ENCODE results near the gene USP5.

Gene USP5

GRCh38 chr12:6839482-6840201, 12.3 kb upstream of the USP5 start:
- CTCF ChIA-PET = interaction anchor here (1.1 to 3.4 kb wide), 5 partner anchors 9 to 216 kb away, joined by 3 to 12 read pairs (median 6); partner anchors contain the start of gene MLF2
- no peaks in the 10 kb centered on the region for H3K9me3 ChIP-seq (ENCODE audit: control extremely low read depth in 1 of 5, control insufficient read depth in 4 of 5, insufficient read depth in 2 of 5, low read depth in 1 of 5, low read length in 4 of 5)
- H3K36me3 ChIP-seq (ENCODE audit: control insufficient read depth in 4 of 4, insufficient read depth in 4 of 4, low read length in 3 of 4) = peaks cover 2 to 50% (median 8%) of the 10 kb centered on the region in 4 experiments
- no peak for DNase-seq
- H3K4me1 ChIP-seq (ENCODE audit: control extremely low read depth in 1 of 4, control insufficient read depth in 4 of 4, insufficient read depth in 4 of 4, low read length in 3 of 4) = peaks cover 0 to 2% (median 0%) of the 10 kb centered on the region in 4 experiments
- H3K27me3 ChIP-seq (replicated peaks in 2 of 5; ENCODE audit: control insufficient read depth in 4 of 5, insufficient read depth in 5 of 5, low read length in 4 of 5) = no peaks in the 10 kb centered on the region
- POLR2A ChIA-PET = no interaction called here
- H3K4me3 ChIP-seq (ENCODE audit: control insufficient read depth in 1 of 7, extremely low read depth in 1 of 7, insufficient read depth in 4 of 7, low read depth in 2 of 7, low read length in 6 of 7) = no peak overlapping the region
- H3K27ac ChIP-seq (ENCODE audit: insufficient read depth in 1 of 2, low read depth in 1 of 2, low read length in 2 of 2, poor library complexity in 1 of 2, severe bottlenecking in 2 of 2) = no peak overlapping the region
- WGBS (ENCODE audit: insufficient coverage) = 93% methylated on average over 8 of the region's 10 CpGs

- POLR2A ChIA-PET = no interaction called here
- H3K27ac ChIP-seq (ENCODE audit: insufficient read depth in 1 of 2, low read depth in 1 of 2, low read length in 2 of 2, poor library complexity in 1 of 2, severe bottlenecking in 2 of 2) = no peak overlapping the region
- H3K36me3 ChIP-seq (ENCODE audit: control insufficient read depth in 4 of 4, insufficient read depth in 4 of 4, low read length in 3 of 4) = peaks cover 4 to 57% (median 10%) of the 10 kb centered on the region in 4 experiments
Measured at GRCh38 chr12:6840330-6840729, 11.6 kb upstream of the USP5 start.

GRCh38 chr12:6840761-6841515, 11.0 kb upstream of the USP5 start, which contains the start of gene GNB3:
Gene GNB3, plus strand, starts transcription at chr12:6840925. Its CDS starts 363 bp downstream, at chr12:6841288.
- no peak for DNase-seq
- H3K36me3 ChIP-seq (ENCODE audit: control insufficient read depth in 4 of 4, insufficient read depth in 4 of 4, low read length in 3 of 4) = peaks cover 4 to 63% (median 14%) of the 10 kb centered on the region in 4 experiments
- no peaks in the 10 kb centered on the region for H3K9me3 ChIP-seq (ENCODE audit: control extremely low read depth in 1 of 5, control insufficient read depth in 4 of 5, insufficient read depth in 2 of 5, low read depth in 1 of 5, low read length in 4 of 5)
- WGBS (ENCODE audit: insufficient coverage) = 95% methylated on average over 17 of the region's 24 CpGs
- no peaks in the 10 kb centered on the region for H3K27me3 ChIP-seq (replicated peaks in 2 of 5; ENCODE audit: control insufficient read depth in 4 of 5, insufficient read depth in 5 of 5, low read length in 4 of 5)
- no peaks in the 10 kb centered on the region for H3K4me1 ChIP-seq (ENCODE audit: control extremely low read depth in 1 of 4, control insufficient read depth in 4 of 4, insufficient read depth in 4 of 4, low read length in 3 of 4)
- H3K27ac ChIP-seq (ENCODE audit: insufficient read depth in 1 of 2, low read depth in 1 of 2, low read length in 2 of 2, poor library complexity in 1 of 2, severe bottlenecking in 2 of 2) = no peak within 1 kb of the TSS
- no peak within 1 kb of the TSS for H3K4me3 ChIP-seq (ENCODE audit: control insufficient read depth in 1 of 7, extremely low read depth in 1 of 7, insufficient read depth in 4 of 7, low read depth in 2 of 7, low read length in 6 of 7)
- CTCF ChIA-PET = interaction anchor here (0.7 to 2.3 kb wide), 5 partner anchors 10 to 217 kb away, joined by 3 to 6 read pairs (median 3); no protein-coding TSS in a partner anchor
- POLR2A ChIA-PET = no interaction called here

More at GRCh38 chr12:6840330-6840729, 11.6 kb upstream of the USP5 start:
- Histone ChIP-seq H3K9me3 (ENCODE audit: control extremely low read depth in 1 of 5, control insufficient read depth in 4 of 5, insufficient read depth in 2 of 5, low read depth in 1 of 5, low read length in 4 of 5) (no peaks in the 10 kb centered on the region), H3K4me1 (ENCODE audit: control extremely low read depth in 1 of 4, control insufficient read depth in 4 of 4, insufficient read depth in 4 of 4, low read length in 3 of 4) (peaks cover 0 to 2% (median 0%) of the 10 kb centered on the region in 4 experiments), H3K27me3 (replicated peaks in 2 of 5; ENCODE audit: control insufficient read depth in 4 of 5, insufficient read depth in 5 of 5, low read length in 4 of 5) (no peaks in the 10 kb centered on the region), H3K4me3 (ENCODE audit: control insufficient read depth in 1 of 7, extremely low read depth in 1 of 7, insufficient read depth in 4 of 7, low read depth in 2 of 7, low read length in 6 of 7) (no peak overlapping the region)
- WGBS (ENCODE audit: insufficient coverage) = 100% methylated on average over 1 of the region's 1 CpG
- CTCF ChIA-PET = interaction anchor here (1.1 to 2.3 kb wide), 4 partner anchors 10 to 216 kb away, joined by 3 to 6 read pairs (median 4); no protein-coding TSS in a partner anchor
- DNase-seq = peak in 2 of 3 donors; percentile 25 to 50

- Histone ChIP-seq H3K4me1 (ENCODE audit: control extremely low read depth in 1 of 4, control insufficient read depth in 4 of 4, insufficient read depth in 4 of 4, low read length in 3 of 4) (peaks cover 0 to 4% (median 0%) of the 10 kb centered on the region in 4 experiments), H3K27ac (ENCODE audit: insufficient read depth in 1 of 2, low read depth in 1 of 2, low read length in 2 of 2, poor library complexity in 1 of 2, severe bottlenecking in 2 of 2) (no peak overlapping the region), H3K4me3 (ENCODE audit: control insufficient read depth in 1 of 7, extremely low read depth in 1 of 7, insufficient read depth in 4 of 7, low read depth in 2 of 7, low read length in 6 of 7) (no peak overlapping the region), H3K9me3 (ENCODE audit: control extremely low read depth in 1 of 5, control insufficient read depth in 4 of 5, insufficient read depth in 2 of 5, low read depth in 1 of 5, low read length in 4 of 5) (no peaks in the 10 kb centered on the region), H3K27me3 (replicated peaks in 2 of 5; ENCODE audit: control insufficient read depth in 4 of 5, insufficient read depth in 5 of 5, low read length in 4 of 5) (no peaks in the 10 kb centered on the region), H3K36me3 (ENCODE audit: control insufficient read depth in 4 of 4, insufficient read depth in 4 of 4, low read length in 3 of 4) (peaks cover 3 to 67% (median 22%) of the 10 kb centered on the region in 4 experiments)
- 100% methylated on average over 4 of the region's 4 CpGs for WGBS (ENCODE audit: insufficient coverage)
- CTCF ChIA-PET = interaction anchor here (0.6 to 3.8 kb wide), 4 partner anchors 8 to 19 kb away, joined by 3 to 38 read pairs (median 6); no protein-coding TSS in a partner anchor
- POLR2A ChIA-PET = no interaction called here
- no peak for DNase-seq
Measured at GRCh38 chr12:6842075-6842474, 9.9 kb upstream of the USP5 start.

- DNase-seq = peak in 2 of 3 donors; percentile 15 to 18
- POLR2A ChIA-PET = no interaction called here
- no peak overlapping the region for H3K4me3 ChIP-seq (ENCODE audit: control insufficient read depth in 1 of 7, extremely low read depth in 1 of 7, insufficient read depth in 4 of 7, low read depth in 2 of 7, low read length in 6 of 7)
- 92% methylated on average over 12 of the region's 16 CpGs for WGBS (ENCODE audit: insufficient coverage)
- H3K36me3 ChIP-seq (ENCODE audit: control insufficient read depth in 4 of 4, insufficient read depth in 4 of 4, low read length in 3 of 4) = peaks cover 2 to 61% (median 26%) of the 10 kb centered on the region in 4 experiments
- no peaks in the 10 kb centered on the region for H3K27me3 ChIP-seq (replicated peaks in 2 of 5; ENCODE audit: control insufficient read depth in 4 of 5, insufficient read depth in 5 of 5, low read length in 4 of 5)
- CTCF ChIA-PET = interaction anchor here (1.0 to 3.8 kb wide), 8 partner anchors 8 to 41 kb away, joined by 3 to 38 read pairs (median 4); partner anchors contain the start of gene USP5
- peaks cover 0 to 4% (median 0%) of the 10 kb centered on the region in 4 experiments for H3K4me1 ChIP-seq (ENCODE audit: control extremely low read depth in 1 of 4, control insufficient read depth in 4 of 4, insufficient read depth in 4 of 4, low read length in 3 of 4)
- no peak overlapping the region for H3K27ac ChIP-seq (ENCODE audit: insufficient read depth in 1 of 2, low read depth in 1 of 2, low read length in 2 of 2, poor library complexity in 1 of 2, severe bottlenecking in 2 of 2)
- no peaks in the 10 kb centered on the region for H3K9me3 ChIP-seq (ENCODE audit: control extremely low read depth in 1 of 5, control insufficient read depth in 4 of 5, insufficient read depth in 2 of 5, low read depth in 1 of 5, low read length in 4 of 5)
Measured at GRCh38 chr12:6843118-6843902, 8.6 kb upstream of the USP5 start.

GRCh38 chr12:6845395-6845794, 6.6 kb upstream of the USP5 start:
- DNase-seq = no peak
- no peak overlapping the region for H3K27ac ChIP-seq (ENCODE audit: insufficient read depth in 1 of 2, low read depth in 1 of 2, low read length in 2 of 2, poor library complexity in 1 of 2, severe bottlenecking in 2 of 2)
- 96% methylated on average over 17 of the region's 17 CpGs for WGBS (ENCODE audit: insufficient coverage)

More at GRCh38 chr12:6845395-6845794, 6.6 kb upstream of the USP5 start:
- CTCF ChIA-PET = interaction anchor here (1.4 to 3.8 kb wide), 2 partner anchors 11 to 83 kb away, joined by 3 to 38 read pairs; no protein-coding TSS in a partner anchor
- Histone ChIP-seq H3K36me3 (ENCODE audit: control insufficient read depth in 4 of 4, insufficient read depth in 4 of 4, low read length in 3 of 4) (peaks cover 5 to 56% (median 35%) of the 10 kb centered on the region in 4 experiments), H3K9me3 (ENCODE audit: control extremely low read depth in 1 of 5, control insufficient read depth in 4 of 5, insufficient read depth in 2 of 5, low read depth in 1 of 5, low read length in 4 of 5) (no peaks in the 10 kb centered on the region), H3K4me3 (ENCODE audit: control insufficient read depth in 1 of 7, extremely low read depth in 1 of 7, insufficient read depth in 4 of 7, low read depth in 2 of 7, low read length in 6 of 7) (no peak overlapping the region), H3K27me3 (replicated peaks in 2 of 5; ENCODE audit: control insufficient read depth in 4 of 5, insufficient read depth in 5 of 5, low read length in 4 of 5) (no peaks in the 10 kb centered on the region), H3K4me1 (ENCODE audit: control extremely low read depth in 1 of 4, control insufficient read depth in 4 of 4, insufficient read depth in 4 of 4, low read length in 3 of 4) (peaks cover 2 to 16% (median 11%) of the 10 kb centered on the region in 4 experiments)
- POLR2A ChIA-PET = no interaction called here
